ENCODE results near the gene PROP1. TPM values are rescaled to one million over a fixed set of nuclear protein-coding genes. Genes with fewer than 3 reads are reported as not detected.

The PROP1 gene
- polyA plus RNA-seq, 2 of the 4 experiments (the other 2 are of a cell fraction) = not detected

GRCh38 chr5:177983763-177984583, 12.1 kb downstream of the PROP1 start:
- CTCF ChIA-PET = interaction anchor here (1.0 to 1.5 kb wide), 3 partner anchors 9 to 77 kb away, joined by 3 to 4 read pairs (median 3); no protein-coding TSS in a partner anchor
- Histone ChIP-seq H3K27ac (no peak overlapping the region), H3K4me1 (no peaks in the 10 kb centered on the region), H3K4me3 (no peak overlapping the region), H3K9me3 (no peaks in the 10 kb centered on the region), H3K4me2 (peak overlapping the region; percentile 36; the same call in 1 of the 3 replicates)
- TF ChIP-seq GATA3 (IDR thresholded peaks at IDR 0.05; ENCODE audit: borderline replicate concordance) (no peak), CEBPB (IDR thresholded peaks at IDR 0.05) (no peak), EHMT2 (IDR thresholded peaks at IDR 0.05; ENCODE audit: low read depth) (no peak), PHF8 (IDR thresholded peaks at IDR 0.05; ENCODE audit: borderline replicate concordance, low read depth) (no peak), SMC3 (IDR thresholded peaks at IDR 0.05) (no peak)
- no peak for ATAC-seq
- DNase-seq (ENCODE audit: low read depth in 1 of 2, low spot score in 1 of 2) = no peak
- WGBS (ENCODE audit: missing lambda C conversion rate) = 51% methylated on average over 36 of the region's 46 CpGs
- POLR2A ChIA-PET = no interaction called here
- no peak for FAIRE-seq

DNA sequence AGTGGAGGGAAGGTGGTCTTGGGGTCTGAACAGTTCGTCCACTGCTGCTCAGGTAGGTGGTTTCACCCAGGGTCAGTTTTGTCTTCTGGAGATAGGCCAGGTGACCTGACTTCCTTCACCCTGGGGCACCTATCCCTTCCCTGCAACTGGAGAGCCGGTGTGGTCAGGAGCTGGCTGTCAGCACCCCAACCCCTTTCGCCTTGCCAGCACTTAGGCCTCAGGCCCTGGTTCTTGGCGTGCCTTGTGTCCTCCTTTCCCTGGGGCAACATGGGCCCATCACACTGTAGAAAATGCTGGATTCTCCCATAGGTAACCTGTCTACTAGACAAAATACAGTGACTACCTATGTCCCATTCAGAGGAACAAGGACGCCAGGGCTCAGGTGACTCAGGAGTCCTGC, 13.1 kb downstream of the PROP1 start:
- ChIA-PET CTCF (interaction anchor here (1.0 to 1.2 kb wide), 2 partner anchors 10 to 80 kb away, joined by 3 read pairs; no protein-coding TSS in a partner anchor), POLR2A (no interaction called here)
- Histone ChIP-seq H3K27ac (no peak overlapping the region), H3K4me3 (no peak overlapping the region), H3K9me3 (no peaks in the 10 kb centered on the region), H3K4me2 (no peak overlapping the region), H3K4me1 (no peaks in the 10 kb centered on the region)
- no peak for ATAC-seq
- 73% methylated on average over 5 of the region's 5 CpGs for WGBS (ENCODE audit: missing lambda C conversion rate)
- no peak for DNase-seq (ENCODE audit: low read depth in 1 of 2, low spot score in 1 of 2)
- FAIRE-seq = no peak
- no peak for TF ChIP-seq POLR2A (IDR thresholded peaks at IDR 0.05; ENCODE audit: low read length)
- no peak for TF ChIP-seq SREBF2 (IDR thresholded peaks at IDR 0.05)
- no peak for TF ChIP-seq POLR2AphosphoS2 (conservative IDR thresholded peaks at IDR 0.05; ENCODE audit: low read length)
- no peak for TF ChIP-seq RCOR1 (IDR thresholded peaks at IDR 0.05; ENCODE audit: low read depth, low read length)
- no peak for TF ChIP-seq RAD21 (conservative IDR thresholded peaks at IDR 0.05 in 1 of 2, IDR thresholded peaks at IDR 0.05 in 1 of 2)
- TF ChIP-seq MYC (IDR thresholded peaks at IDR 0.05; ENCODE audit: borderline replicate concordance, low read length) = no peak
- TF ChIP-seq ESRRA (IDR thresholded peaks at IDR 0.05; ENCODE audit: borderline replicate concordance, low read length) = no peak
- TF ChIP-seq BHLHE40 (IDR thresholded peaks at IDR 0.05; ENCODE audit: low read depth, low read length) = no peak
- TF ChIP-seq TFCP2L1 (CRISPR knock-in tag; IDR thresholded peaks at IDR 0.05) = no peak
- TF ChIP-seq HOXA7 (CRISPR knock-in tag; IDR thresholded peaks at IDR 0.05) = no peak
- no peak for TF ChIP-seq ZNF302 (CRISPR knock-in tag; IDR thresholded peaks at IDR 0.05)
- no peak for TF ChIP-seq SMC3 (IDR thresholded peaks at IDR 0.05)
- TF ChIP-seq CHD2 (IDR thresholded peaks at IDR 0.05; ENCODE audit: low read length, partially characterized antibody) = no peak

- ATAC-seq (peak; percentile 58 to 83; a peak in 4 of 6 replicates), FAIRE-seq (no peak), DNase-seq (ENCODE audit: low read depth in 1 of 2, low spot score in 1 of 2) (peak; percentile 40 to 51)
- Histone ChIP-seq H3K27ac (no peak overlapping the region), H3K9me3 (no peaks in the 10 kb centered on the region), H3K4me3 (no peak overlapping the region), H3K4me1 (no peaks in the 10 kb centered on the region), H3K4me2 (peak overlapping the region; percentile 26; the same call in 2 of the 3 replicates)
- ChIA-PET CTCF (interaction anchor here (1.1 to 1.2 kb wide), 3 partner anchors 80 to 161 kb away, joined by 3 read pairs; no protein-coding TSS in a partner anchor), POLR2A (no interaction called here)
- WGBS (ENCODE audit: missing lambda C conversion rate) = 38% methylated on average over 11 of the region's 17 CpGs
- TF ChIP-seq, protein P1, sequence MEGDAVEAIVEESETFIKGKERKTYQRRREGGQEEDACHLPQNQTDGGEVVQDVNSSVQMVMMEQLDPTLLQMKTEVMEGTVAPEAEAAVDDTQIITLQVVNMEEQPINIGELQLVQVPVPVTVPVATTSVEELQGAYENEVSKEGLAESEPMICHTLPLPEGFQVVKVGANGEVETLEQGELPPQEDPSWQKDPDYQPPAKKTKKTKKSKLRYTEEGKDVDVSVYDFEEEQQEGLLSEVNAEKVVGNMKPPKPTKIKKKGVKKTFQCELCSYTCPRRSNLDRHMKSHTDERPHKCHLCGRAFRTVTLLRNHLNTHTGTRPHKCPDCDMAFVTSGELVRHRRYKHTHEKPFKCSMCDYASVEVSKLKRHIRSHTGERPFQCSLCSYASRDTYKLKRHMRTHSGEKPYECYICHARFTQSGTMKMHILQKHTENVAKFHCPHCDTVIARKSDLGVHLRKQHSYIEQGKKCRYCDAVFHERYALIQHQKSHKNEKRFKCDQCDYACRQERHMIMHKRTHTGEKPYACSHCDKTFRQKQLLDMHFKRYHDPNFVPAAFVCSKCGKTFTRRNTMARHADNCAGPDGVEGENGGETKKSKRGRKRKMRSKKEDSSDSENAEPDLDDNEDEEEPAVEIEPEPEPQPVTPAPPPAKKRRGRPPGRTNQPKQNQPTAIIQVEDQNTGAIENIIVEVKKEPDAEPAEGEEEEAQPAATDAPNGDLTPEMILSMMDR (IDR thresholded peaks at IDR 0.05) = peak; percentile 38; the same call in 2 of the 3 replicates
- TF ChIP-seq BHLHE40 (IDR thresholded peaks at IDR 0.05; ENCODE audit: low read depth, low read length) (no peak), RAD21 (conservative IDR thresholded peaks at IDR 0.05 in 1 of 2, IDR thresholded peaks at IDR 0.05 in 1 of 2) (peak; percentile 55 to 63), FOSL2 (IDR thresholded peaks at IDR 0.05) (no peak), FOSL2 (CRISPR knock-in tag; IDR thresholded peaks at IDR 0.05) (no peak), SMC3 (IDR thresholded peaks at IDR 0.05) (peak; percentile 41; the same call in 1 of the 3 replicates), HDAC2 (IDR thresholded peaks at IDR 0.05) (no peak)
Observed at GRCh38 chr5:177982072-177982727, 13.8 kb downstream of the PROP1 start.

All from A549 (cell line).